Daoy (cell line): ENCODE measurements around the gene INTS2. TPM values are rescaled to one million over a fixed set of nuclear protein-coding genes. Genes with fewer than 3 reads are reported as not detected.
A peak's percentile ranks its signal among the peaks of the same experiment; 100 is the strongest.
"Not testable (repeated sequence)": the region's sequence is repeated elsewhere in the genome, so short reads cannot be mapped to it uniquely, and the experiment has no call there.

Experiments used
- DNase-seq: peaks from one replicate; pipeline ENCODE4 v3.0.0-alpha.2; 2015; ENCODE audit warnings: low read depth
- total RNA-seq: library from RNA; depleted of rRNA; stranded (reverse); fragments of >200 nt; shearing (Covaris generic); gene quantifications from 2 replicates; pipeline ENCODE4 v1.2.3, GENCODE V29; 2014

INTS2 gene
- total RNA-seq, 1 experiment from 2014 or later = 23.5 TPM

GRCh38 chr17:61887733-61888132 is 40.0 kb downstream of the INTS2 start:
- DNase-seq = not testable (repeated sequence)

- peak; percentile 25 for DNase-seq
Observed at GRCh38 chr17:61885865-61886264, 41.9 kb downstream of the INTS2 start.

GRCh38 chr17:61884864-61885263 is 42.9 kb downstream of the INTS2 start:
- no peak for DNase-seq

GRCh38 chr17:61880589-61881102 is 47.1 kb downstream of the INTS2 start:
- no peak for DNase-seq

GRCh38 chr17:61878984-61879612 is 48.7 kb downstream of the INTS2 start:
- DNase-seq = peak; percentile 5

- no peak for DNase-seq
Observed at GRCh38 chr17:61878520-61878919, 49.3 kb downstream of the INTS2 start.

- no peak for DNase-seq
Observed at GRCh38 chr17:61877837-61878236, 49.9 kb downstream of the INTS2 start.

- no peak for DNase-seq
Observed at GRCh38 chr17:61875804-61876203, 52.0 kb downstream of the INTS2 start.

- DNase-seq = no peak
Observed at GRCh38 chr17:61875285-61875684, 52.5 kb downstream of the INTS2 start.

GRCh38 chr17:61874075-61874474 is 53.7 kb downstream of the INTS2 start:
- no peak for DNase-seq

- no peak for DNase-seq
Observed at GRCh38 chr17:61872099-61872498, 55.7 kb downstream of the INTS2 start.

GRCh38 chr17:61869138-61869537 is 58.6 kb downstream of the INTS2 start:
- no peak for DNase-seq

- DNase-seq = no peak
Observed at GRCh38 chr17:61868074-61868473, 59.7 kb downstream of the INTS2 start.

- no peak for DNase-seq
Observed at GRCh38 chr17:61867033-61867432, 60.7 kb downstream of the INTS2 start.

- DNase-seq = no peak
Observed at GRCh38 chr17:61863801-61864126, 64.0 kb downstream of the INTS2 start.

GRCh38 chr17:61862975-61863800 is 64.6 kb downstream of the INTS2 start, which contains the start of gene BRIP1:
Gene BRIP1, minus strand, starts transcription at chr17:61863528. Its CDS starts 1,989 bp downstream, at chr17:61861539.
- peak; percentile 98 for DNase-seq

- DNase-seq = peak; percentile 9
Observed at GRCh38 chr17:61862105-61862574, 65.6 kb downstream of the INTS2 start.

GRCh38 chr17:61860397-61860796 is 67.4 kb downstream of the INTS2 start:
- not testable (repeated sequence) for DNase-seq

GRCh38 chr17:61856035-61856434 is 71.7 kb downstream of the INTS2 start:
- no peak for DNase-seq

- no peak for DNase-seq
Observed at GRCh38 chr17:61852857-61853256, 74.9 kb downstream of the INTS2 start.

GRCh38 chr17:61849674-61850073 is 78.1 kb downstream of the INTS2 start:
- DNase-seq = no peak

GRCh38 chr17:61848896-61849295 is 78.9 kb downstream of the INTS2 start:
- DNase-seq = no peak

GRCh38 chr17:61848247-61848646 is 79.5 kb downstream of the INTS2 start:
- DNase-seq = no peak
